GM18867 (cell line): Measurements from ENCODE around the gene TBCA.
"Not testable (repeated sequence)": the region's sequence is repeated elsewhere in the genome, so short reads cannot be mapped to it uniquely, and the experiment has no call there.

Source experiments
- ATAC-seq: cut with Tn5 transposase; IDR thresholded peaks from one replicate; pipeline ENCODE4 v1.9.1; 2021; ENCODE audit warnings: mild to moderate bottlenecking, moderate library complexity; ENCODE audit not compliant: unreplicated experiment

TBCA gene

DNA sequence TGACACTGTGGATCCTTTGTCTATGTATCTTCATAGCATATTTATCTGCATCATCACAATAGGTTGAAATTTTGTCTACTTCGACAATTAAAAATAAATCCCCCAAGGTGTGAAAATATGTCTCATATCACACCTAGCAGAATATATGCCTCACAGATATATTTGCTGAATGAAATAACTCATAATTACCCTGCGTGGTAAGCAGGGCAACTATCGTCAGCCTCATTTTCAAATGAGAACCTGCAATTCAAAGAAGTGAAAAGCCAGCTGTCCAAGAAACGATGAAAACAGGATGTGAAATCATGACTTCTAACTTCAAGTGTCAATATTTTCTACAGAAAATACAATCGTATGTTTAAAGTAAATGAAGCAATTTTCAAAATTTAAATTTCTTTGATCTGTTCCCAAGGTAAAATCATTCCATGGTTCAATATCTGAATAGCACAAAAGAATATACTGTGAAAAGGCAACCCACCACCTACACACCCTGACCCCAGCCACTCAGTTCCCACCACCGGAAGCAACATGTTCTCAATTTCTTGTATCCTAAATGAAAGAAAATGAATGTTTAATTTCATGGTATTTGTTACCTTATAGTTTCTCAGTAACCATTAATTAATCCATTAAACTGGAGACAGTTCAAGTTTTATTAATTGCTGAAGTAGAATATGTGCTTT, 57.1 kb downstream of the TBCA start:
- peak; percentile 83 for ATAC-seq

DNA sequence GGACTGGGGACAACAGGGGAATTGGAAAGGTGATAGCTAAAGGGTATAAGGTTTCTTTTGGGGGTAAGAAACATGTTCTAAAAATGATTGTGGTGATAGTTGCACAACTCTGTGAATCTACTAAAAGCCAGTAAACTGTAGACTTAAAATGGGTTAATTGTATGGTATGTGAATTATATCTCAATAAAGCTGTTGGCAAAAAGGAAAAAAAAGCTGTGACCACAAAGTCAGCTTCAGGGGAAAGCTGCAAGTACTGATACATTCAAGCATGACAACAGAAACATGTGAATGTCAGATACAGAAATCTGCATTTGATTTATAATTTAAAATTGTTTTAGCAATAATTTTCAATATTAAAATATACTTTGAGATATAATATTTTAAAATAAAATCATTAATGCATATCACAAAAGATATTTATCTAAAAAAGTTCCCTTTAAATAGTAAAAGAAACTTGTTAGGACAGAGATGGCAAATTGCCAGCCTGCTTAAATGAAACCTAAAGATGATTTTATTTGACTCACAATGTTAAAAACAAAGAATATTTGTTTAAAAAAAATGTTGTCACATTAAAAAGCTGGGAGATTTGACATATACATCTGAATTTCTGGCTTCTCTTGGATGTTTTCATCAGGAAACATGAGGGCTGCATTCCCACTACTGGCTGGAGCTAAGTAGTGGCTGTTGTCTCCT, 66.0 kb downstream of the TBCA start:
- ATAC-seq = no peak

DNA sequence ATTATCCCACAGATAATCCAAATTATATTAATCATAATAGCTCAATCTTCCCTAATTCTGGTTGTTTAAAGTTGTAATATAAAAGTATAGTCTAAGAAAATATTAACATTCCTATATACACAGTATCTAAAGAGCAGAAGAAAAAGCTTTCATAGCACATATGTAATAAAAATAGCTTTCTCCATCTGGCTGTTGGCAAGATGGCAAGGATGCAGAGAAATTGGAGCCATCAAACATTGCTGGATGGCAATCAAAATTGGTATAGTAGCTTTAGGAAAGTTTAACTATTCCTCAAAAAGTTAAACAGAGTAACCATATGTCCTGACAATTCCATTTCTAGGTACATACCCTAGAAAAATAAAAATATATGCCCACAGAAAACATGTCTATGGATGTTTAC, 66.8 kb downstream of the TBCA start:
- ATAC-seq = no peak

DNA sequence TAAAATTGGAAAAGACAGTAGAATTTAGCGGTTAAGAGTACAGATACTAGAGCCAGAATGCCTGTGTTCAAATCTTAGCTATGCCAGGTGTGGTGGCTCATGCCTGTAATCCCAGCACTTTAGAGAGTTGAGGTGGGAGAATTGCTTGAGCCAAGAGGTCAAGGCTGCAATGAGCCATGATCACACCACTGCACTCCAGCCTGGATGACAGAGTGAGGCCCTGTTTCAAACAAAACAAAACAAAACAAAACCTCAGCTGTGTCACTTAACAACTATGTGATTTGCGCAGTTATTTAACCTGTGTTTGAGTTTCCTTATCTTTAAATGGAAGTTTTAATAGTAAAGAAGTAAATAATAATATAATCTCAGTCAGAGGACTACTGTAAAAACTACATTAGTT, 68.3 kb downstream of the TBCA start:
- ATAC-seq = no peak

DNA sequence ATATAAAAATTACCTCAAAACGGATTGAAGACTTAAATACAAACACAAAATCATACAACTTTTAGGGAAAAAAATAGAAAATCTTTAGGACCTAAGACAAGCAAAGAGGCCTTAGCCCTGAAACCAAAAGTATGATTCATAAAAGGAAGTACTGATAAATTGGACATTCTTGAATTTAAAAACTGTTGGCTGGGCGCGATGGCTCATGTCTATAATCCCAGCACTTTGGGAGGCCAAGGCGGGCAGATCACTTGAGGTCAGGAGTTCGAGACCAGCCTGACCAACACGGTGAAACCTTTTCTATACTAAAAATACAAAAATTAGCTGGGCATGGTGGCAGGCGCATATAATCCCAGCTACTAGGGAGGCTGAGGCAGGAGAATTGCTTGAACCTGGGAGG, 76.6 kb downstream of the TBCA start:
- not testable (repeated sequence) for ATAC-seq

DNA sequence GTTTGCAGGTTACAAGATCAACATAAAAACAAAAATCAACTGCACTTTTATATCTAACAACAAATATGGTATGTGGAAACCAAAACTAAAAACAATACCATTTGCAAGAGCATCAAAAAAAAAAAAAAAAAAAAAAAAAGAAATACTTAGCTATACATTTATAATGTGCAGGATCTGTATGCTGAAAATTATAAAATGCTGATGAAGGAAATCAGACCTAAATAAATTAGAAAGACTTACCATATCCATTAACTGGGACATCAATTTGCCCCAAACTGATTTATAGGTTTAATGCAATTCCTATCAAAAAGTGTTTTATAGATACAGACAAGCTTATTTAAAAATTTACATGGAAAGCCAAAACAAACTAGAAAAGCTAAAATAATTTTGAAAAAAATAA, 77.2 kb downstream of the TBCA start:
- ATAC-seq = no peak

DNA sequence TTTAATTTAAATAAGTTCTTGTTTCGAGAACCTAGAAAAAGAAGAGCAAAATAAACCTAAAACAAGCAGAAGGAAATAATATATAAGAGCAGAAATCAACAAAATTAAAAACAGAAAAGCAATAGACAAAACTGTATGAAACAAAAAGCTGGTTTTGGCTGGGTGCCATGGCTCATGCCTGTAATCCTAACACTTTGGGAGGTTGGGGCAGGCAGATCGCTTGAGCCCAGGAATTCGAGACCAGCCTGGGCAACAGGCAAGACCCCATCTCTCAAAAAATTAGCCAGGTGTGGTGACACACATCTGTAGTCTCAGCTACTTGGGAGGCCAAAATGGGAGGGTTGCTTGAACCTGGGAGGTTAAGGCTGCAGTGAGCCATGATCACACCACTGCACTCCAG, 78.4 kb downstream of the TBCA start:
- no peak for ATAC-seq

DNA sequence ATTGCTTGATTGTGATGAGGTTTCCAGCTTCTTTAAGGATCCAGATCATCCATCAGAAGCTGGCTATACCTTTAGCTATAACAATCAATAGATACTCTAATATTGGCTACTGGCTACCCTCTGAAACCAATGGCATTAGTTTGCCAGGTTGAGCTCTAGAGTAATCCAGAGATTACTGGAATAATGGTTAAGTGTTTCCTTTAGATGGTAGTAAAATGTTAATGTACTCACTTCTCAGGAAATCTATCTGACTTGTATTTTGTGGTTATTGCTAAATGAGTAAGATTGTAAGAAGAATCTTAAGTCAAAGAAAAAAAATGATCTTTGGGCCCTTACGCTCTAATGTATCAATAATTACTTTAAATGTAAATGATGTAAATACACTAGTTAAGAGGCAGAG, 80.0 kb downstream of the TBCA start:
- ATAC-seq = no peak

DNA sequence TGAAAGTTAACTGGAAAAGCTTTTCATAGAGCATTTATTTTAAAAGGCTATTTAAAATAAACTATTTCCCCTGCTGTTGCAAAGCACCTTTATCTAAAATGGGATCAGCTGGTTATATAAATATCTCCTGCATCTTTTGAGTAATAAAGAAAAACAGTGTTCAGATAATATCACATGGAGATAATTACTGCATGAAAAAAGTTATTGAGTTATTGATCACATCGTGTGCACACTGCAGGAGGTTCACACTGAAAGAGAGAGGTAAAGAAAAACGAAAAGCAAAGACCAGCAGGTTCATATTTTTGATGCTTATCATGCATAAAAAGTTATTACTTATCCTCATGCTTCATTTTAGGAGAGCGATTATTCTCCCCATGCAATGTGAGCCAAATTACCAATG, 82.2 kb downstream of the TBCA start:
- no peak for ATAC-seq

DNA sequence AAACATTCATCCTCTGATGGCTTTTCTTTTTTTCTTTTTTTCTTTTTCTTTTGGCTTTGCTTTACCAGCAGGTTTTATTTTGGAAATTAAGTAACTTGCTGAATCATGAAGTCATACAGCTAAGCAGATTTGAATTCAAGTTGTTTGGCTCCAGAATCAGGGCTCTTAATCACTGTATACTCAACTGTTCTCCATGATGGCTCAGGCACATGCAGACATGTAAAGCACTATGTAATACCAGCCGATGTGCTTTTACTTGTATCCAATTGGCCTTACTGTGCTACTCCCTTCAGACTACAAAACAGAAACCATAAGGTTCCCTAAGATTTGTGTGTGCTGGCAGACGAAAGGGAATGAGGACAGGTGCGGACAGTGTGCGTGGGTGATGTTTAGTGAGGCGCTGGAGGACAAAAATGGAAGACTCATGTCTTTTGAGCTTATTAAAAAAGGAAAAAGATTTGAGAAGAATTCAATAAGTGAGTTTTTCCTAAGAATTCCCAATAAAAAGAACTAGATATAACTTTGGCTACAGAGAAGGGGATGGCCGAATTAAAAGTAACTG, 92.9 kb downstream of the TBCA start:
- ATAC-seq = no peak

DNA sequence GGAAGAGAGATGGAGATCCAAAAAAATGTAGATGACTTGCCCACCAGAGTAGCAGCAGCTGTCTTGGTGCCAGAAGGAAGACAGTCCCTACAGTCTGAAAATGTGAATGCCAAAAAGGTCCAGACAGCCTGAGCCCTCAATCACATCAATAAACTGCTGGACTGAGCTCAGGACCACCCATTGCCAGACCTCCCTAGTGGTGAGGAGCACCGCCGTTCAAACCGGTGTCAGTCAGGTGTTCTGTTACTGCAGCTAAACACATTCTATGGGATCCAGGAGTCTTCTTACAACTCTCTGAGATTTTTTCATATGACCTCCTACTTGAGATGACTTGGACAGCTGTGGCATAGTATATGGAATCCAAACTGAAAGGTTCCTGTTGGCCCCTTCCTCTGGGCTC, 105.6 kb downstream of the TBCA start:
- ATAC-seq = no peak

DNA sequence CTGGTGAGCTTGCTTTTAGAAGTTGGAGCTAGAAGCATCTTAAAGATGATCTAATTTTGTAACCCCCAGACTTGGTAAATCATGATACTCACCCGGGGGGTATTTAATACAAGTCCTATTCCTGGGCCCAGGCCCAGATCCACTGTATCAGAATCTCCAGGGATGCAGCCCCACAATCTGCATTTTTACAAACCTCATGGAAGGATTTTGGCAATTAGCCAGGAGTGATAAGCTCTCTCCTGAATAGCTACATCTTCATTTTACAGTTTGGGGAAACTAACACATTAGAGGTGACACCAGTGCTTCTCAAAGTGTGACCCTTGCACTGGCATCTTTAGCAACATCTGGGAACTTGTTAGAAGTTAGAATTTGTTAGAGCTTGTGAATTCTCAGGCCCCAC, 106.5 kb downstream of the TBCA start:
- no peak for ATAC-seq

DNA sequence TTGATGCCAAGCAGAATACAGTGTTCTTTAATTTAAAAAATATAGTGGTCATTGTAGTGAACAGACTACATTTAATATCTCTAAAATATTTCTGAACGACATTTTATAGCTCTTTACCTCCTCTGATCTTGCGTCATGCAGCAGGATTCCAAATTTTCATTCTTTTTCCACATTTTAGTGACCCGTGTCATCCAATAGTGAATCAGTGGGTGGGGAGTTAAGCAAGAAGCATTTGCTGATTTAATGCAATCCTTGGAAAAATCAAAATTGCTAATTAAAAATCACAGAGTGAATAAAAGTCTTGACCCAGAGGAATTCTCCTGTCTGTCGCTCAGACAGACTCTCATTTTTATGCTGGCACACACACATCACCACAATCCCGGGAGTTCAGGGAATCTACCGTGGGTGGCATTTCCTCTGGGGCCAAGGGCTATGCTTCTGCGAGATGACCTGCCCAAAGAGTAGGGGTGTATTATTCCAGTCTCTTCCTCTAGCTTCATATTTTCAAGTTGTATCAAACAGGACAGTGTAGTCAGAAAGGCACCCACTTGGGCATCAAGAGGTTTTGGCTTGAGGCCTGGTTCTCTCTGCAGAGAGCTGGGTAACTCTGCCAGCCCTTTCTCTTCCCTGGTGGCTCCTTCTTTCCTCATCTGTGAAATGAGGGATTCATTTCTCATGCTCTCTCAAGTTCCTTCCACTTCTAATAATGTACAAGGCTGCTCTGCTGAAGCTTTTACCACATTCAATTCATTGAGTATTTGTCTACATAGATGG, 112.9 kb downstream of the TBCA start:
- no peak for ATAC-seq

DNA sequence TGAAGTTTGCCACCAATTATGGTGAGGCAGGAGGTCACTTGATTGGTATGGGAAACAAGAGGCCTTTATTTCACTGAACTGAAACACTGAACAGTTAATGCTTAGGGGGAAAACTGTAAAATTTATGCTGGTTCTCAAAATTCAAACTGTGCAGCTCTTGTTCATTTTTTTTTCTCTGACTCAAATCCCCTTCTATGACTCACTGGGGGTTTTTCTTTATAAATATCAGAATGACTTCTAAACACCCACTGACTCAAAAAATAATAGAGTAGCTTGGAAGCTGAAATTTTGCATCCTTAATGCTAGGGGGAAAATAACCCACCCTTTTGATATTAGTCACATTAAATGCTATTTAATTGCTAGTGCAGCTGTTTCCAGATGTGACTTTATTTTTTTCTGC, 113.5 kb downstream of the TBCA start:
- no peak for ATAC-seq

DNA sequence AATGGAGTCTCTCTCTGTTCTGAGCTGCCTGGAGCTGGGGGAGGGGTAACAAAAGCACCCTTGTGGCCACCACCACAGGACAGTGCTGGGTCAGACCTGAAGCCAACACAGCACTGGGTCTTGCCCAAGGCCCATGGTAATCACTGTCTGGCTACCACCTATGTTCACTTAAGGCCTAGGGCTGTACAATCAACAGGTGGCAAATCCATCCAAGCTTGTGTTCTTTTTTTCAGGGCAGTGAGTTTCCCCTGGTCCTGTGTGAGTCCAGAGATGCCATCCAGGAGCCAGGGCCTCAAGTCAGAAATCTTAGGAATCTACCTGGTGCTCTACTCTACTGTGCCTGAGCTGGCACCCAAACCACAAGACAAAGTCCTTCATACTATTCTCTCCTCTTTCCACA, 117.5 kb downstream of the TBCA start:
- no peak for ATAC-seq

DNA sequence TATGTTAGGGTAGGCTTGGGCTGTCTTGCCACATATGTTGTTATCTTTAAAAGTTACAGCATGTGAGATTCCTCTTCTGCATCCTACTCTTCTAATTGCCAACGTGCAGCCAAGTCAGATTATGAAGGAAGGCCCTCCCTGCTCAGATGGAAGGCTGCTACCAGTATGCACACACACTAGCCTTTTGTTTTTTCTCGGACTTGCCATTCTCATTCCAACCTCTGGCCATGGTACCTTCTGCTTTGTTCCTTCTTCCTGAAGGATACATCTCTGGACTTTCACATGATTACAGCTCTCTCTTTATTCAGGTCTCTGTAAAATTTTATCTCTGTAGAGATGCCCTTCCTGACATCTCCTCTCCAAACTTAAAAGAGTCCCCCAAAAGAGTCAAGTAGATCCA, 124.8 kb downstream of the TBCA start:
- ATAC-seq = no peak

DNA sequence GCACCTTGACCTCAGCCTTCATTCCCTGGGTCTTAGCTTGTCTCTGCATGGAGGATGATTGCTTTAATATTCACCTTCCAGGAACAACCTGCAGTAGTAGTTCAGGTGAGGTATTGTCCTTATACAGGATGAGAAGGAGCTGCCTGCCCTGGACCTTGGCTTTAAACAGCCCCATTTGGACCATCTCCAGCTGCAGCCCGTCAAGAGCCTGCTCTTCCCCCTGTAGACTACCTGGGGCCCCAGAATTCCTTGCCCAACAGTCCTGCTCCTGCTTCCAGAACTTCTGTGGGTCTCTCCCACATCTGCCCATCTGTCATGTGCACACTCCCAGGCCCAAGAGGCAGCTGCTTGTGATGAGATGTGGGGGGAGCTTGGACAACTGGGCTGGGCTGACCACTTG, 125.5 kb downstream of the TBCA start:
- no peak for ATAC-seq

DNA sequence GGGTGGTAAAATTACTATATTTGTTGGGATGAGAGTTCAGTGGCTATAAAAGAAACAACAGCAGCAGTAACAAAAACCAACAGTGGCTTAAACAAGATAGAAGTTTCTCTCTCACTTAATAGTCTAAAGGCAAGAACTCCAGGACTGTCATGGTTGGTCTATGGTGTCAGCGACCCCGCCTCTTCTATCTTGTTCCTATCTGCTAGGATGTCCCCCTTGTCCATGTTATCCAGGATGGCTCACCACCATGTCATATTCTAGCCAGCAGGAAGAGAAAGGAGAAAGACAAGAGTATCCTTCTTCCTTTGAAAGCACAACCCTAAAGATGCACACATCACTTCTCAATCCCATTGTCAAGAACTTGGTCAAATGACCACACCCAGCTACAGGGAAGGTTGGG, 126.4 kb downstream of the TBCA start:
- no peak for ATAC-seq

DNA sequence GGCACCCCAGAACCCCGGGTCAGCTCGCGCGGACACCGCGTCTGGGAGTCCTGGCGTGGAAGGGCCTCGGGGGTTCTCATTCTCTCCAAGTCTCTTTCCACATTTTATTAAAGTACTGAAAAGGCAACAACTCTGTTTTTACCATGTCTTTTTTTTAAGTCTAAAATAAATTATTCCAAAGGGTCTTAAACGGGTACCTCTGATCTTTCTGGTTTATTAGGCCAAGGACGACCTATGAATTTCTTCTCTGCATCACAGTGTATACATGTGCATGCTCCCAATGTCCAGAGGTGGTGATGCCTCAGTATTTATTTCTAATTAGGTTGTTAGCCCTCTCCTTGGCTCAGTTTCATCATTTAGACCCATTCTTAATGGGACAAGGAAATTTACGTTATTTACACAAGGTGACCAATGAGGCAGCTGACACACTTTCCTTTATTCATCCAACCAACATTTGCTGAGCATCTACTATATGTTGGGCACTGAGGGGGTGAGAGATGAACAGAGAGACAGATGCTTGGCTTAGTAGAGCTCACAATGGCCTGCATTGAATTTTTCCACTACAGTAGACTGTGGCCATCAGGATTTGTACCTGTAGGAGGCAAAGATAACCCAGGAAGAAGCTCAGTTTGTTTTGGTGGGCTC, 130.0 kb downstream of the TBCA start:
- ATAC-seq = no peak

DNA sequence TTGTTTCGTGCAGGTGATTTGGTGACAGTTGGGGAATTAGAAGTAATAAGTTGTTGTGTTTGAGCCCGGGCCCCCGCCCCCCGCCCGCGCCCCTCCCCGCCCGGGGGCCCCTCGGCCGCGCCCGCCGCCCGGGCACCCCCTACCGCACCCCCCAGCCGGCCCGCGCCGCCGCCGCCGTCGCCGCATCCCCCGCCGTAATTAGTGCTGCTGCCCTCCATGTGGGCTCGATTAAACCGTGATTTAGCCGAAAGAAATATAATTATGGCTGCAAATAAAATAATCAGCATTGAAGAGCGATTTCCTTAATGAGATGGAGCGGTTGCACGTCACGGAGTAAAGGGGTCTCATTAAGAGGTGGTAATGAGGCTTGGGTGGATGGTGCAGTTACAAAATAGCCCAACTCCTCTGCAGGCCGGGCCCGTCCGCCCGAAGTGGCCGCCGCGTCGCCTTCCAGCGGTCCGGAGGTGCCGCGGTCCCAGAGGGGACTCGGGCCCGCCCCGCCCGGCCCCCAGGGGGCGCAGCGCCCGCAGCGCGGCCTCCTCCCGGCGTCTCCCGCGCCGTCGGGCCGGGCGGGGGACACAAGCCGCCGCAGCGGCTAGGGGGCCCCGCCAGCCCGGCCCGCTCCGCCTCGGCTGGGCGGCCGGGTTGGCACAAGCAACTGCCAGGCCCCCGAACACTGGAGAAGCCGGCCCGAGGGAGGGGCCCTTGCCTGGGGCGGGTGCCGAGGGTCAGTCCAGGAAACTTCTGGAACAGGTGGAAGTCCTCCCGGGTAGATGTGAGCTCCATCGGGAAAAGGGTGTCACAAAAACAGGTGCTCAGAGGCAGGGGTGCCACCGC, 130.8 kb downstream of the TBCA start:
- peak; percentile 80 for ATAC-seq
